PC-3 (cell line): ENCODE results near the gene NEBL. TPM values are rescaled to one million over a fixed set of nuclear protein-coding genes. Genes with fewer than 3 reads are reported as not detected.

Experiments
- ATAC-seq: fragments of 200-7000 bp; cut with Tn5 transposase; 2 replicates; pipeline ENCODE4 v1.9.1; 2020; ENCODE audit warnings: mild to moderate bottlenecking, moderate library complexity
- BruUV-seq: library from RNA; stranded (reverse); fragments of 400-500 nt; replicated peaks from 2 replicates; lab custom pipeline; 2021; lab: Mats Ljungman, UMichigan
- CTCF ChIA-PET: fragments of 300-600 bp; sonication (Branson Sonifier 250); formaldehyde crosslinking; loops from one replicate; lab custom pipeline; 2022; ENCODE audit warnings: antibody characterized with exemption; lab: Charles Lee
- POLR2A ChIA-PET: fragments of 300-600 bp; sonication (Branson Sonifier 250); formaldehyde crosslinking; loops from one replicate; lab custom pipeline; 2022; ENCODE audit warnings: antibody characterized with exemption; ENCODE audit not compliant: unreplicated experiment; lab: Charles Lee
- DNase-seq: peaks from one replicate; pipeline ENCODE4 v3.0.0-alpha.2; 2015
- H2AFZ ChIP-seq: fragments of 300-600 bp; sonication (generic); 2 replicates; pipeline ENCODE4 v1.6.0; 2016; ENCODE audit warnings: antibody characterized with exemption, low read length
- H3F3A ChIP-seq: fragments of 300-600 bp; sonication (generic); one replicate; pipeline ENCODE4 v1.6.0; 2017; ENCODE audit warnings: antibody characterized with exemption, low read length, control low read depth, mild to moderate bottlenecking; ENCODE audit not compliant: unreplicated experiment
- H3K27ac ChIP-seq: fragments of 300-600 bp; sonication (generic); 2 replicates; pipeline ENCODE4 v1.5.1; 2016; ENCODE audit warnings: mild to moderate bottlenecking, low read length
- H3K27me3 ChIP-seq: fragments of 300-600 bp; sonication (generic); 2 replicates; pipeline ENCODE4 v1.6.1; 2016; ENCODE audit warnings: low read length, mixed read lengths
- H3K36me3 ChIP-seq: fragments of 300-600 bp; sonication (generic); 2 replicates; pipeline ENCODE4 v1.6.1; 2016; ENCODE audit warnings: low read depth, mixed run types, low read length, mixed read lengths
- H3K4me1 ChIP-seq: fragments of 300-600 bp; sonication (generic); 2 replicates; pipeline ENCODE4 v1.5.1; 2016; ENCODE audit warnings: low read length; ENCODE audit not compliant: insufficient read depth
- H3K4me2 ChIP-seq: fragments of 300-600 bp; sonication (generic); 2 replicates; pipeline ENCODE4 v1.6.0; 2016; ENCODE audit warnings: low read length
- H3K4me3 ChIP-seq: fragments of 300-600 bp; sonication (generic); 2 replicates; pipeline ENCODE4 v1.5.1; 2016; ENCODE audit warnings: mild to moderate bottlenecking, low read length, mixed read lengths
- H3K79me2 ChIP-seq: fragments of 300-600 bp; sonication (generic); 2 replicates; pipeline ENCODE4 v1.6.1; 2017; ENCODE audit warnings: low read length, mixed read lengths
- H3K9ac ChIP-seq: fragments of 300-600 bp; sonication (generic); 2 replicates; pipeline ENCODE4 v1.6.0; 2016; ENCODE audit warnings: mild to moderate bottlenecking, low read length
- H3K9me2 ChIP-seq: fragments of 300-600 bp; sonication (generic); replicated peaks from 2 replicates; pipeline ENCODE4 v1.6.1; 2016; ENCODE audit warnings: mixed run types, low read length, mixed read lengths
- H3K9me3 ChIP-seq: fragments of 300-600 bp; sonication (generic); 2 replicates; pipeline ENCODE4 v1.6.1; 2016; ENCODE audit warnings: low read length, mixed read lengths
- H4K20me1 ChIP-seq: fragments of 300-600 bp; sonication (generic); 2 replicates; pipeline ENCODE4 v1.6.1; 2016; ENCODE audit warnings: low read length, mixed read lengths
- EZH2 ChIP-seq: fragments of 300-600 bp; sonication (generic); IDR thresholded peaks from one replicate; pipeline ENCODE4 v1.6.1; 2017; ENCODE audit warnings: antibody characterized with exemption, mild to moderate bottlenecking, low read length; ENCODE audit not compliant: unreplicated experiment
- EZH2phosphoT487 ChIP-seq: fragments of 300-600 bp; sonication (generic); IDR thresholded peaks from 2 replicates; pipeline ENCODE4 v1.6.1; 2018; ENCODE audit warnings: mild to moderate bottlenecking, antibody characterized with exemption, low read length, borderline replicate concordance
- intact Hi-C: fragments of 100-400 bp; cut with micrococcal nuclease; formaldehyde crosslinking; loops from 2 replicates; pipeline ENCODE4 v1.9.0; 2023
- total RNA-seq: library from RNA; depleted of rRNA; stranded (reverse); fragments of >200 nt; gene quantifications from 2 replicates; pipeline ENCODE4 v1.2.3, GENCODE V29; 2014
- TF ChIP-seq, protein P1 (sequence below): fragments of 300-600 bp; sonication (generic); conservative IDR thresholded peaks from 2 replicates; pipeline ENCODE4 v1.5.1; 2017; ENCODE audit warnings: antibody characterized with exemption, low read depth, mild to moderate bottlenecking, low read length

Gene NEBL
- total RNA-seq, 1 experiment from 2014 or later, result 14.7 TPM

DNA sequence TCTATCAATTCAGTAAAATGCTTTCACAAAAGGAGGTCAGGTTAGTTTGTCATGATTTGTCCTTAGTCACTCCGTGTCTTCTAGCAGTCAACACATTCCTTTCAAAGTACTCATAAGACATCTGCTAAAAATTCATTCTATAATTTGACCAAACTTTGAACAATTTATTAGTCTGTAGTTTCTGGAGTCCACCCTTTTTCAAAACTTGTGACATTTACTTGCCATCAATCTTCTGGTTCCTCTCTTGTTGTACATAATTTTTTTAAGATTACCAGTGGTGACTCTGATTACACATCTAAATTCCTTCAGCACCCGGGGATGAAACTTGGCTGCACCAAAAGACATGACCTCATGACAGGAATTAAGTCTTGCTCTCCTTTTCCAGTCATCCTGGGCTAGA lies 130.1 kb downstream of the NEBL start:
- Histone ChIP-seq H3K27me3 (peaks cover 5% of the 10 kb centered on the region; the same call in 1 of the 2 replicates), H3F3A (no peaks in the 10 kb centered on the region), H4K20me1 (no peaks in the 10 kb centered on the region), H3K4me1 (peaks cover 12% of the 10 kb centered on the region), H3K4me3 (no peak overlapping the region), H3K9ac (no peak overlapping the region), H3K9me3 (no peaks in the 10 kb centered on the region), H2AFZ (no peak overlapping the region), H3K4me2 (peak overlapping the region; percentile 30; the same call in 1 of the 2 replicates), H3K27ac (no peak overlapping the region), H3K79me2 (no peaks in the 10 kb centered on the region), H3K36me3 (no peaks in the 10 kb centered on the region), H3K9me2 (no peaks in the 10 kb centered on the region)
- intact Hi-C loops, result no loop called here
- TF ChIP-seq, protein P1, sequence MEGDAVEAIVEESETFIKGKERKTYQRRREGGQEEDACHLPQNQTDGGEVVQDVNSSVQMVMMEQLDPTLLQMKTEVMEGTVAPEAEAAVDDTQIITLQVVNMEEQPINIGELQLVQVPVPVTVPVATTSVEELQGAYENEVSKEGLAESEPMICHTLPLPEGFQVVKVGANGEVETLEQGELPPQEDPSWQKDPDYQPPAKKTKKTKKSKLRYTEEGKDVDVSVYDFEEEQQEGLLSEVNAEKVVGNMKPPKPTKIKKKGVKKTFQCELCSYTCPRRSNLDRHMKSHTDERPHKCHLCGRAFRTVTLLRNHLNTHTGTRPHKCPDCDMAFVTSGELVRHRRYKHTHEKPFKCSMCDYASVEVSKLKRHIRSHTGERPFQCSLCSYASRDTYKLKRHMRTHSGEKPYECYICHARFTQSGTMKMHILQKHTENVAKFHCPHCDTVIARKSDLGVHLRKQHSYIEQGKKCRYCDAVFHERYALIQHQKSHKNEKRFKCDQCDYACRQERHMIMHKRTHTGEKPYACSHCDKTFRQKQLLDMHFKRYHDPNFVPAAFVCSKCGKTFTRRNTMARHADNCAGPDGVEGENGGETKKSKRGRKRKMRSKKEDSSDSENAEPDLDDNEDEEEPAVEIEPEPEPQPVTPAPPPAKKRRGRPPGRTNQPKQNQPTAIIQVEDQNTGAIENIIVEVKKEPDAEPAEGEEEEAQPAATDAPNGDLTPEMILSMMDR, result no peak
- TF ChIP-seq EZH2phosphoT487 (no peak), EZH2 (no peak)
- no TSS peak for BruUV-seq
- ChIA-PET POLR2A (no interaction called here), CTCF (no interaction called here)
- DNase-seq, result peak; percentile 57
- ATAC-seq, result no peak; the same call in 1 of the 2 replicates

- ATAC-seq, result no peak
- H3K9me2 ChIP-seq, result no peaks in the 10 kb centered on the region
These were observed 132.0 kb downstream of the NEBL start for GRCh38 chr10:20765066-20765465.

DNA sequence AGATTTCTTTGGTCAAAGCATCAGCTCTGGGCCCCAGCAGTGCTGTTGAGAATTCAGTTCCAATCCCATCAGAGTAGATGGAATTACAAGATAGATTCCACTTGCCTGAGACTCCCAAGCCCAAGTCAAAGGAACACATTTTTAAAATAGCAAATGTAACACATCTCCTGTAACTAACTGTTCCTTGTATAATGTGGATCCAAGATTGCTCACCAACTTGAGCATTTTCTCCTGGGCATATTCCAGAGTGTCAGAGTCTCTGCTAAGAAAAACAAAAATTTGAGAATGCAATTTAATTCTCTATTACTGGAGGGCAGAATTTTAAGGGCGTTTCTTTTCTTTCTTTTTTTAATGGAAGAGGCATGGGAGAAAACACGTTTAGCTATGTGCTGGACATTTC lies 136.7 kb downstream of the NEBL start:
- TF ChIP-seq EZH2 (no peak), EZH2phosphoT487 (no peak)
- TF ChIP-seq, protein P1, result no peak
- no peaks in the 10 kb centered on the region for H4K20me1 ChIP-seq
- H3K4me1 ChIP-seq, result no peaks in the 10 kb centered on the region
- H3K79me2 ChIP-seq, result no peaks in the 10 kb centered on the region
- no peak overlapping the region for H3K9ac ChIP-seq
- POLR2A ChIA-PET, result no interaction called here
- H3F3A ChIP-seq, result no peaks in the 10 kb centered on the region
- H2AFZ ChIP-seq, result no peak overlapping the region
- H3K9me3 ChIP-seq, result no peaks in the 10 kb centered on the region
- ATAC-seq (no peak), DNase-seq (no peak)
- H3K36me3 ChIP-seq, result no peaks in the 10 kb centered on the region
- no peaks in the 10 kb centered on the region for H3K9me2 ChIP-seq
- no TSS peak for BruUV-seq
- H3K4me3 ChIP-seq, result no peak overlapping the region
- H3K27me3 ChIP-seq, result peaks cover 5% of the 10 kb centered on the region; the same call in 1 of the 2 replicates
- intact Hi-C loops, result no loop called here
- CTCF ChIA-PET, result no interaction called here
- H3K27ac ChIP-seq, result no peak overlapping the region
- H3K4me2 ChIP-seq, result no peak overlapping the region

More at GRCh38 chr10:20765066-20765465, 132.0 kb downstream of the NEBL start:
- no TSS peak for BruUV-seq
- no peak overlapping the region for H3K27ac ChIP-seq
- no peak for DNase-seq
- H3K9ac ChIP-seq, result no peak overlapping the region
- intact Hi-C loops, result no loop called here
- H3K79me2 ChIP-seq, result no peaks in the 10 kb centered on the region
- no peaks in the 10 kb centered on the region for H3K36me3 ChIP-seq
- H4K20me1 ChIP-seq, result no peaks in the 10 kb centered on the region
- no peak overlapping the region for H2AFZ ChIP-seq
- H3K9me3 ChIP-seq, result no peaks in the 10 kb centered on the region
- no peak overlapping the region for H3K4me3 ChIP-seq
- ChIA-PET CTCF (no interaction called here), POLR2A (no interaction called here)
- H3F3A ChIP-seq, result no peaks in the 10 kb centered on the region
- H3K4me1 ChIP-seq, result peaks cover 12% of the 10 kb centered on the region
- peaks cover 5% of the 10 kb centered on the region; the same call in 1 of the 2 replicates for H3K27me3 ChIP-seq
- TF ChIP-seq, protein P1, result no peak
- no peak for TF ChIP-seq EZH2phosphoT487
- no peak for TF ChIP-seq EZH2
- H3K4me2 ChIP-seq, result no peak overlapping the region
